SH-SY5Y (cell line): ENCODE results near the gene RASSF7.

Experiments
- GATA2 ChIP-seq: IDR thresholded peaks from 2 replicates; pipeline ENCODE4 v1.6.1; 2011; ENCODE audit warnings: mild to moderate bottlenecking, low read depth, low read length
- GATA3 ChIP-seq: IDR thresholded peaks from 2 replicates; pipeline ENCODE4 v1.6.1; 2011; ENCODE audit warnings: low read depth, mild to moderate bottlenecking, low read length, moderate library complexity

The RASSF7 gene

GRCh38 chr11:609341-609811 lies 48.6 kb downstream of the RASSF7 start:
- TF ChIP-seq GATA2 (no peak), GATA3 (no peak)

- TF ChIP-seq GATA2: no peak
- TF ChIP-seq GATA3: no peak
These were observed 49.5 kb downstream of the RASSF7 start for GRCh38 chr11:610146-610801.

GRCh38 chr11:611001-611996 lies 50.5 kb downstream of the RASSF7 start:
- no peak for TF ChIP-seq GATA2

DNA sequence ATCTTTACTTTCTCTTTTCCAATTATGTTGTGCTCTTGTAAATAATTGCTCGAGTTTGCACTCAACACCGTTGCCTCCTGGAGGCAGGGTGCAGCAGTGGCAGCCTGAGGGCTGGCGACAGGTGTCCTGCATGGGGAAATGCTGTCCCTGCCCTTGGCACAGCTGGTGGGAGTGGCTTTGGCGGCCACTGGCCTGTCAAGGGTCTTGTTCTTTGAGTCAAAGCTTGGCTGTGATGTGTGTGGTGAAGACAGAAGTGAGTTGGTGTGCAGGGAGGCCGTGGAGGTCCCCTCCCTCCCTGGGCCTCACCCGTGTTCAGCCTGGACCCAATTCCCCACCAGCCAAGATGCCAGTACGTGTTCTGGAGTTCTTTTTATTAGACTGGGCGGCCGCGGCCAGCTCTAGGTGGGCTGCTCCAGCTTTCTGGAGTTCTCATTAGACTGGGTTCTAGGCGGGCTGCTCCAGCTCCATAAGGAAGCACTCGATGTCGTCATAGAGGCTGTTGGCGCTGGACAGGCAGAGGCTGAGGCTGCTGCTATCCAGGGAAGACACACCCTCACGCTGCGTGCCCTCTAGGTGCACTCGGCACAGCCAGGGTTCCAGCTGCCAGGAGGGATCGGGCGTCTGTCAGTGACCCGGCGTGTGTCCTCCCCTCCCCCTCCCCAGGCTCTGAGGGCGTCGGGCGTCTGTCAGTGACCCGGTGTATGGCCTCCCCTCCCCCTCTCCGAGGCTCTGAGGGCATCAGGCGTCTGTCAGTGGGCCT lies 51.6 kb downstream of the RASSF7 start:
- TF ChIP-seq GATA3: no peak
- TF ChIP-seq GATA2: no peak

DNA sequence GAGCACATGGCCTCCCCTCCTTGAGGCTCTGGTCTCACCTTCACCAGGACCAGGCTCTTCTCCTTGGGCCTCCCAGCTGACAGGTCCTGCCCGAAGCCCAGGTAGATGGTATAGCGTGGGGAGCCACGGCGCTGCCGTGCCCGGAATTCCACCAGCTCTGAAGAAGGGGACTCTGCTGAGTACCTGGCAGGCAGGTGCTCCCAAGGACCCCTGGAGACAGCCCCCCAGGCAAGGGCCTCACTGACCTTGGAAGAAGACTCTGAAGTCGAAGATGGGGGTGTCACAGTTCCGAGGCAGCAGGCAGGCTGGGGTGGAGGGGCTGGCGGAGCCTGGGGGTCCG lies 52.2 kb downstream of the RASSF7 start:
- TF ChIP-seq GATA3 (no peak), GATA2 (no peak)

DNA sequence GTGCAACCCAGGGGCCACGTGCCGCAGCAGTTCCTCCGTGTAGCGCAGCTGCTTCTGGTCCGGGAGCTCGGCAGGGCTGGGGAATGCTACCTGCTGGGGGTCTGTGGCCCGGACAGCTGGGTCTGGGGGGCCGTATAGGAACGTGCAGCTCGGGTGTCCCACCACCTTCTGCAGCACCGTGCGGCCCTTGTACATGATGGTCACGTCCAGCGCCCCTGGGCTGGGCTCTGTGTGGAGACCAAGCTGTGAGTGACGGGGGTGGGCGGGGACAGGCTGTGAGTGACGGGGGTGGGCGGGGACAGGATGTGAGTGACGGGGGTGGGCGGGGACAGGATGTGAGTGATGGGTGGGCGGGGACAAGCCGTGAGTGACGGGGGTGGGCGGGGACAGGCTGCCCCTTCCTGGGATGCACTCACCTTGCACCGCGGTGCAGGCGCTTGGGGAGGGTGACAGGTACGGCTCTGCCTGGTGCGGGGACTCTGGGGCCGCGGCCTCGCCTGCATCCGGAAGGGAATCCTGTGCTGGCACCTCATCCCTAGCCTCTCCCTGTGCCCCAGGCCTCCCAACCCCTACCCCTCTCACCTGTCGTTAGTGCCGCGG lies 52.7 kb downstream of the RASSF7 start:
- TF ChIP-seq GATA3 (no peak), GATA2 (no peak)
